Urinary bladder (tissue), 4 donors: Measurements from ENCODE around the gene PRRG1. TPM values are rescaled to one million over a fixed set of nuclear protein-coding genes. Genes with fewer than 3 reads are reported as not detected.
"Not testable (repeated sequence)": the region's sequence is repeated elsewhere in the genome, so short reads cannot be mapped to it uniquely, and the experiment has no call there.

Experiments used
- DNase-seq: peaks from one replicate; pipeline ENCODE4 v3.0.0-alpha.2; 2015; ENCODE audit errors: extremely low spot score
- H3K27ac ChIP-seq: one replicate; pipeline ENCODE4 v1.5.1; 2013; ENCODE audit warnings: low read depth, mild to moderate bottlenecking, moderate library complexity
- H3K36me3 ChIP-seq: one replicate; pipeline ENCODE4 v1.6.1; 2013; ENCODE audit warnings: mild to moderate bottlenecking, moderate library complexity; ENCODE audit not compliant: insufficient read depth
- H3K4me1 ChIP-seq: one replicate; pipeline ENCODE4 v1.6.1; 2013; ENCODE audit warnings: mild to moderate bottlenecking, moderate library complexity; ENCODE audit not compliant: insufficient read depth
- H3K4me3 ChIP-seq: one replicate; pipeline ENCODE4 v1.5.1; 2013; ENCODE audit warnings: low read depth, low read length
- WGBS: extraction: QIAGEN DNeasy Blood & Tissue Kit; methylation state at CpG from one replicate; pipeline ENCODE4 v1.1.7; 2013; 5-methylcytosine and 5-hydroxymethylcytosine counted together
- polyA plus RNA-seq: library from polyadenylated mRNA; stranded (reverse); fragments of 200-250 nt; gene quantifications from one replicate; pipeline ENCODE4 v1.2.3, GENCODE V29; 2013
- total RNA-seq: library from RNA; depleted of rRNA; stranded (reverse); fragments of >200 nt; gene quantifications from one replicate; pipeline ENCODE4 v1.2.3, GENCODE V29; 2014
- donor health status: healthy with polysubstance abuse.
- donor health status: healthy.

The PRRG1 gene
- total and polyA plus RNA-seq, 2 donors = 6.9 to 15.6 TPM

DNA sequence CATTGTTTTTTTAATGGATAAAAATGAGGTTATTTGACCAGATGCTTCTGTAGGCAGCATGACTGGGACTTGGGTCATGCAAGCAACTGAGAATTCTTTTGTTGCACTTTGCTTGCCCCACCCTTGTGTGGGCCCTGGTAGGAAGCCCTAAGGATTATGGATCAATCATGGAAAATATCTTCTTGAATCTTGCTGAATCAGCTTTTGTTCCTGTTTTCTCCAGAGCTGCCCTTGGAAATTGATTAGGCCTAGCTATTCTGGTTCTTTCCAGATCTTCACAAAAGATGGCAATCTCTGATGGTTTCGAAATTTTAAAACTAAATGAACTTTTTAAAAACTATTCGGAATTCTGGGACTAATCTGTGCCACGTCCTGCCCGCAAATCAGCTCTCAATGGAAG is 58.6 kb downstream of the PRRG1 start:
- no peak overlapping the region for H3K27ac ChIP-seq
- 96% methylated on average over 4 of the region's 4 CpGs for WGBS
- no peaks in the 10 kb centered on the region for H3K4me1 ChIP-seq
- H3K4me3 ChIP-seq = no peak overlapping the region
- no peak for DNase-seq
- H3K36me3 ChIP-seq = no peaks in the 10 kb centered on the region

DNA sequence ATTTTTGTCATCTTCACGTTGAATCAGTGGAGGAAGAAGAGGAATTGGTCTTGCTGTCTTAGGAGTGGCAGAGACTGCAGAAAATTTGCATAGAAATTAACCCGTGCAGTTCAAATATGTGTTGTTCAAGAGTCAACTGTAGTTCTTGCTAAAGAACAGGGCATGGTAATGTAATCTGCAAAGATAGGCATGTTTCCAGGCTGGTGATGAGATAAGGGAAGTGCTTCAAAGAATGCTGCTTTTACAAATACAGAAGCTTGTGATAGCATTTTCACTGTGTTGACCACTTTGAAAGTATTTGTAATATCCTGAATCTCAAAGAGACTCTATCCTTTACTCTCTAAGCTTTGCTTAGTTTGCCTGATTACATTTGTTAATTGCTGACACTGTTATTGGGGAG is 60.1 kb downstream of the PRRG1 start:
- no peak overlapping the region for H3K4me3 ChIP-seq
- no peaks in the 10 kb centered on the region for H3K4me1 ChIP-seq
- H3K27ac ChIP-seq = no peak overlapping the region
- DNase-seq = no peak
- no peaks in the 10 kb centered on the region for H3K36me3 ChIP-seq
- WGBS = 68% methylated on average over 2 of the region's 2 CpGs

DNA sequence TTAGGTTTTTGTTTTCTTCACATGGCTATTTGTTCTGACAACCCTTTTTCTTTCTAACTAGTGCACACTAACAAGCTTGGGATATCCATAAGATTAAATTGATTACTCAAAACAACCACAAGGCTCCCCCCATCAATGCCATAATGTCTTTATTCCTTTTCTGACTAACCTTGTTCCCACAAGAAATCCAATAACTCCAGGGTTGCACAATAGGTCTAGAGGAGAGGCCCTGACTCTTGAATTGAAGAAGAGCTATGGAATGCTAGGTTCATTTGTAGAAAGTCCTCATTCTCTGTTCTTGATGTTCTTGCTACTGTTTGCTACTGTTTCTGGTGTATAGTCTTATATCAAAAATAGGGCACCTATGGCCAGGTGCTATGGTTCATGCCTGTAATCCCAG is 71.0 kb downstream of the PRRG1 start:
- H3K27ac ChIP-seq = no peak overlapping the region
- H3K4me3 ChIP-seq = no peak overlapping the region
- no peak for DNase-seq
- H3K36me3 ChIP-seq = no peaks in the 10 kb centered on the region
- H3K4me1 ChIP-seq = no peaks in the 10 kb centered on the region

DNA sequence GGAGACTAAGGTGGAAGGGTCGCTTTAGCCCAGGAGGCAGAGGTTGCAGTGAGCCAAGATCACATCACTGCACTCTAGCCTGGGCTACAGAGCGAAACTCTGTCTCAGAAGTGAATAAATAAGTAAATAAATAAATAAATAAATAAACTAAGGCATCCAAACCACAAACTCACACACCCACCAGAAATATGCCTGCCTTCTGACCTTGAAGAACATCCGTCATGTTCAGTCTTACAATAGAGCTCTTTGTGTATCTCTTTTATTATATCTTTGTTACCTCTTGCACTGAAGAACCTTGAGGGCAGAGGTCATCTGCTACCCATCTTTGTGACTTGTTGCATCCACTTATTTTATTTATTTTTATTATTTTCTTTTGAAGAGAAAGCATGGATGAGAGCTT is 71.6 kb downstream of the PRRG1 start:
- no peak overlapping the region for H3K4me3 ChIP-seq
- H3K4me1 ChIP-seq = no peaks in the 10 kb centered on the region
- no peak overlapping the region for H3K27ac ChIP-seq
- H3K36me3 ChIP-seq = no peaks in the 10 kb centered on the region
- WGBS = 92% methylated on average over 3 of the region's 3 CpGs
- no peak for DNase-seq

DNA sequence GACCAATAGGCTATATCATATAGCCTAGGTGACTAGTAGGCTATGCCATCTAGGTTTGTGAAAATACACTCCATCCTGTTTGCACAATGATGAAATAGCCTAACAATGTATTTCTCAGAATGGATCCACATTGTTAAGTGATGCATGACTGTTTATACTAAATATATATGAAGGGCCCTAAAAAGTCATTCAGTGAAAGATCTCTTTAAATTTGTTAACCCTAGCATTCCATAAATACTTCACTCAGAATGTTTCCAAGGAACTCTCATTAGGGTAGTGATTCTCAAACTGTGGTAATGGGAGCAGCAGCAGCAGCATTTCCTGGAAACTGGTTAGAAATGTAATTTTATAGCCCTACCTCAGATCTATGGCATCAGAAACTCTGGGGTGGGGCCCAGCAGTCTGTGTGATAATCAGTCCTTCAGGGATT is 74.9 kb downstream of the PRRG1 start:
- no peak overlapping the region for H3K4me3 ChIP-seq
- DNase-seq = no peak
- H3K36me3 ChIP-seq = no peaks in the 10 kb centered on the region
- no peaks in the 10 kb centered on the region for H3K4me1 ChIP-seq
- H3K27ac ChIP-seq = no peak overlapping the region

DNA sequence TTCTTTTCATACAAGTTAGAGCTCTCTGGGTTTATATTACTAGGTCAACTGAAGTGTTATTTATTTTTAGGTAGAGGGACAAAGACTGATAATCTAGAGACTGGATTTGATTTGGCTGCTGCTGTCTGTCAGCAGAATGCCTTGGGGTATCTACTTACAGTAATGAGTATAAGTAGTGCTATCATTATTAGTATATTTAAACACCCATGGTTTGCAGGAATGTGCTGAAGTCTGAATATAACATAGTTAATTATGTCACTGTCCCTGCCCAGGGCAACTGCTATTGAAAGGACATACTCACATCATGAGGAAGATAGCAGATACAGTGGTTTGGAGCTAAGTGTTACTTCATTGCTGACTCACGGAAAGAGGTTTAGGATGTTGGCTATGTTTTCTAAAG is 76.2 kb downstream of the PRRG1 start:
- WGBS = 95% methylated on average over 1 of the region's 1 CpG
- H3K27ac ChIP-seq = no peak overlapping the region
- no peak overlapping the region for H3K4me3 ChIP-seq
- H3K36me3 ChIP-seq = no peaks in the 10 kb centered on the region
- no peak for DNase-seq
- no peaks in the 10 kb centered on the region for H3K4me1 ChIP-seq

DNA sequence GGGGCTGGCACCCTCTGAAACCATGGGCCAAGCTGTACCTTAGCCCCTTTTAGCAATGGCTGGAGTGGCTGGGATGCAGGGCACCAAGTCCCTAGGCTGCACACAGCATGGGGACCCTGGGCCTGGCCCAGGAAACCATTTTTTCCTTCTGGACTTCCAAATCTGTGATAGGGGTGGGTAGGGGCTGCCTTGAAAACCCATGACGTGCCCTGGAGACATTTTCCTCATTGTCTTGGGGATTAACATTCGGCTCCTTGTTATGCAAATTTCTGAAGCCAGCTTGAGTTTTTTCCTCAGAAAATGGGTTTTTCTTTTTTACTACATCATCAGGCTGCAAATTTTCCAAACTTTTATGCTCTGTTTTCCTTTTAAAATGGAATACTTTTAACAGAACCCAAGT is 79.8 kb downstream of the PRRG1 start:
- H3K36me3 ChIP-seq, DNase-seq, H3K4me3 ChIP-seq, H3K27ac ChIP-seq, H3K4me1 ChIP-seq: not testable (repeated sequence)
- 93% methylated on average over 2 of the region's 2 CpGs for WGBS

DNA sequence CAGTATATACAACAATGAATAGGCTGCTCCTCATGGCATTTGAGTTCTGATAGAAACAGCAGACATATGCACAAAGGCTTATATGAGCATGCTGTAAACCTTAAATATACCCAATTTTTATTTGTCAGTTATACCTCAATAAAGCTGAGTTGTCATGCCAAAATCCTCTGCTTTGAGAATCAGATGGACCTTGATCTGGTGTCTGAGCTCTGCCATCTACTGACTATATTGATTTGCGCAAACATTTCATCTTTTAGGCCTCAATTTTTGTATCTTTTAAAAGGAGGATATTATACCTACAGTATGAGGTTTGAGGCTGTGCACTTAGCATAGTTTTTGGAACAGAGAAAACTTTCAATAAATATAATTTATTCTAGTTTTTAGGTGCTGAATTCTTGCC is 85.2 kb downstream of the PRRG1 start:
- no peak overlapping the region for H3K27ac ChIP-seq
- H3K36me3 ChIP-seq = no peaks in the 10 kb centered on the region
- DNase-seq = no peak
- WGBS = 94% methylated on average over 1 of the region's 1 CpG
- no peaks in the 10 kb centered on the region for H3K4me1 ChIP-seq
- H3K4me3 ChIP-seq = no peak overlapping the region

DNA sequence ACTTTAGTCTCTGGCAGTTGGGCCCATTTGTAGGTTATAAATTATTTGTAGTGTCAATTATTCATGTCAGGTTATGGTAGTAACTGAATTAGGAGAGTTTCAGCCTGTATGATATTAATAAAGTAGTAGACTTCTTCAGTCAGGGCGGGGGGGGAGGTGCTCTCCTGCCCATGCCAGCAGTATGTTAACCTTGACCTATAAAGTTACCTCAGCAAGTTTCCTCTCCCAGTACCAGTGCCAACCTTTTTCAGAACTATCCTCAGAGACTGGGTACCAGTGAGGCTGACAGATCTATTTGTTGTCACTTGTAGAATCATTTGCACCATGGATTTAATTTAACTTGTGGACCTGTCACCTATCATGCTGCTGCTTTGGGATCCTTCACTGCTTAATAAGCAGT is 88.0 kb downstream of the PRRG1 start:
- WGBS = 97% methylated on average over 1 of the region's 1 CpG
- no peak for DNase-seq
- H3K4me3 ChIP-seq = no peak overlapping the region
- H3K4me1 ChIP-seq = no peaks in the 10 kb centered on the region
- H3K27ac ChIP-seq = no peak overlapping the region
- H3K36me3 ChIP-seq = no peaks in the 10 kb centered on the region

DNA sequence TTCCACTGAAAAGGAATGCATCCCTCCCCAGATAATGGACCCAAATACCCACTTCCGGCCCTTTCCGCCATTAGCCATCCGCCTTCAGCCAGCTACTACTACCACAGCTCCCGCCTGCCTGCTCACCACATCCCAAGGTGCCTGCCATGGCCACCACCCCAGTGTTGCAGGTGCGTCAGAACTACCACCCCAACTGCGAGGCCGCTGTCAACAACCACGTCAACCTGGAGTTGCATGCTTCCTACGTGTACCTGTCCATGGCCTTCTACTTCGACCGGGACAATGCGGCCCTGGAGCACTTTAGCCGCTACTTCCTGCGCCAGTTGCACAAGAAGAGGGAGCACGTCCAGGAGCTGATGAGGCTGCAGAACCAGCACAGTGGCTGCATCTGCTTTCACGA is 92.2 kb downstream of the PRRG1 start:
- no peak for DNase-seq
- no peak overlapping the region for H3K4me3 ChIP-seq
- no peaks in the 10 kb centered on the region for H3K4me1 ChIP-seq
- no peaks in the 10 kb centered on the region for H3K36me3 ChIP-seq
- no peak overlapping the region for H3K27ac ChIP-seq
- WGBS = 98% methylated on average over 16 of the region's 16 CpGs

DNA sequence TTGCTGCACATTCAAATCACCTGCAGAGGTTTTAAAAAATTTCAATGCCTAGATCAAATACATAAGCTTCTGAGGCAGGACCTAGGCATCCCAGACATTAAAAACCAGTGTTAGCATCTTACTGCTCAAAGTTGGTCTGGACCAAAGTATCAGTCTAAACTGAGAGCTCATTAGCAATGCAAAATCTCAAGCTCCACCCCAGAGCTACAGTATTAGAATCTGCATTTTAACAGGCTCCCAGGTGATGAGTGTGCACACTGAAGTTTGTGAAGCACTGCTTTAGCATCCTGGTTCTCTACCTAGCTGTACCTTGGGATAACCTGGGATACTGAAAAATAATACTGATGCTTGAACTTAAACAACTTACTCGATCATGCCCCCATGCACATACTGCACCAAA is 96.0 kb downstream of the PRRG1 start:
- 94% methylated on average over 1 of the region's 1 CpG for WGBS

DNA sequence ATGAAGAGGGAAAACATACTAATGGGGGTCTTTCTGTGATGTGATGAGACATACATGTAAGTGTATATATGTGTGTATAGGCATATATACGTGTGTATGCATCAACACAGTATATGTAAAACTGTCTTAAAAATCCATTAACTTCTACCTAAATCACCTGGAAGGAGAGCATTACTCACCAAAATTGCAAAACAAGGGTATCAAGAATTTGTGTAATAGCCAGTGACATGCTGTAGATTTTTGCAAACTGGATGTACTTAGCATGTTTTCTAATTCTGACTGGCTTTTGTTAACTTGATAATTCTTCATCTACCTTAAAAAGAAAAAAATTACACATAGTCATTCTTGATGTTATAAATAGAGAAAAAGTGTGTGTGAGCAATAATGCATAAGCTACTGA is 104.7 kb downstream of the PRRG1 start:
- H3K4me1 ChIP-seq = no peaks in the 10 kb centered on the region
- H3K36me3 ChIP-seq = no peaks in the 10 kb centered on the region
- H3K4me3 ChIP-seq = no peak overlapping the region
- DNase-seq = no peak
- WGBS = 96% methylated on average over 1 of the region's 1 CpG
- no peak overlapping the region for H3K27ac ChIP-seq

More for the DNA sequence above, 96.0 kb downstream of the PRRG1 start:
- Histone ChIP-seq H3K27ac (no peak overlapping the region), H3K4me3 (no peak overlapping the region), H3K4me1 (no peaks in the 10 kb centered on the region), H3K36me3 (no peaks in the 10 kb centered on the region)
- DNase-seq = no peak

DNA sequence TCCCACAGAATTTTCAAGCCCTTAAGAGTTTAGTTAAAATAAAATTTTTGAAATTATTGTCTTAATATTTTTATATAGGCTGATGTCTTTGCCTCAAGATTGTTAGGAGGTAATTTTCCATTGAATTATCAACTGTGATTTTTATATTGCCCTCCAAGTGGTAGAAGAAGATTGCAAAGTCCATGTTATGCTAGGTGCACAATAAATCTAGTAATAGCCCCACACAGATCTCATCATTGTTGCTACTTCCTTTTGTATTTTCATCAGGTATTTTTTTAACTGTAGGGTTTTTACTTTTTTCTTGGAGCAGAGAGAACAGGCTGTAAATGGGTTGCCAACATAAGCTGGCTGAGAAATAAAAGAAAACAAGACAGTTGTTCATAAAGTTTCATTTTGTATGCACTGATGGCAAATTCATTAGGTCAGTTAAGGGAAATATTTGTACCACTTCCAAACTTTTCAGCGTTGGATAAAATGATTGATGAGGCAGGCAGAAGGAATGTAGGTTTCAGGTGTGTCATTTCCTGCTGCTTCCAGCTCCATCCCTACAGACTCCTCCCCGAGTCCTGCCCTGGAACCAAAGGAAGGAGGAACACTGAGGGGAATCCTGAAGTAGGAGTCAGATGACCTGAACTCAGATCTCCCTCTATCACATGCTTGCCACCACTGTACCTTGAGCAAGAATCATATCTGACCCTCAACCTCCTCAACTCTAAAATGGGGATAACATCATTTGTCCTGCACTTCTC is 105.5 kb downstream of the PRRG1 start:
- Histone ChIP-seq H3K4me1 (no peaks in the 10 kb centered on the region), H3K36me3 (no peaks in the 10 kb centered on the region), H3K4me3 (no peak overlapping the region), H3K27ac (no peak overlapping the region)
- no peak for DNase-seq
- WGBS = 72% methylated on average over 2 of the region's 2 CpGs

DNA sequence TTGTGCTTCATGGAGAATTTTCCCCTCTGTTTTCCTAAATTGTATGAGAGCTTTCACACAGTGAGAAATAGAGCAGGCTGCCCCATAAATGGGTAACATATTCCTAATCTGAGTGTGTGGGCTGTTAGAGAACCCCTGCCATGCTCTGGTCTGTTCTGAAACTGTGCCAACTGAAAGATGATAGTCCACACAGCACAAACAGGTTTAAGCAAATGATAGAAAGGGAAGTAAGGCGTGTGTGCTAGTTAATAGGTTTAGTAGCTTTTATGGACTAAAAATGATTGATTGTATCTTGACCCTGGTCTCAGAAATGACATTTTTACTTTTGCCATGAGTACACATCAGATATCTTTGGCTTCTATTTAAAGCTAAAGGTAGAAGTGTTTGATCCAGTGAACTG is 106.2 kb downstream of the PRRG1 start:
- DNase-seq = no peak
- no peak overlapping the region for H3K4me3 ChIP-seq
- WGBS = 86% methylated on average over 1 of the region's 1 CpG
- H3K36me3 ChIP-seq = no peaks in the 10 kb centered on the region
- H3K27ac ChIP-seq = no peak overlapping the region
- no peaks in the 10 kb centered on the region for H3K4me1 ChIP-seq

DNA sequence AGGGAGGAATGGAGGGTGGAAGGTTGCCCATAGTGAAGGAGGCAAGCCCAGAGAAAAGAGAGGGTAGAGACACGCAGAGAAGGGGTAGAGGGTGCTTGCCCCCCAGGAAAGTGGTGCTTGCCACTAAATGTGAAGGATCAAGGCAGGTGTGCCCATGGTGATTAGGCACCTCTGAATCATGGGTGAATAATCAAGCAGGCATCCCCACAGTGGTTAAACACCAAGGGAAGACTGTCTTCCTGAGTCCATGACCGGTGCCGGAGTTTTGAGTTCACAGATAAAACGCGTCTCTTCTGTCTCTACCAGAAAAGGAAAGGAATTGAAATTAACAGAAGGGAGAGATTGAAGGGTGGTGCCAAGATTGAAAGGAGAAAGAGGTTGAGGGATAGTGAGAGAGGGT is 111.1 kb downstream of the PRRG1 start:
- not testable (repeated sequence) for H3K27ac ChIP-seq, H3K36me3 ChIP-seq, H3K4me1 ChIP-seq, H3K4me3 ChIP-seq, DNase-seq
- 94% methylated on average over 5 of the region's 5 CpGs for WGBS
